HG03469 (cell line): Measurements from ENCODE around the gene PRR20C.
"Not testable (repeated sequence)": the region's sequence is repeated elsewhere in the genome, so short reads cannot be mapped to it uniquely, and the experiment has no call there.

Experiments used
- ATAC-seq: cut with Tn5 transposase; IDR thresholded peaks from one replicate; pipeline ENCODE4 v1.9.1; 2021; ENCODE audit warnings: mild to moderate bottlenecking, moderate library complexity, moderate number of reproducible peaks; ENCODE audit not compliant: unreplicated experiment

Gene PRR20C

DNA sequence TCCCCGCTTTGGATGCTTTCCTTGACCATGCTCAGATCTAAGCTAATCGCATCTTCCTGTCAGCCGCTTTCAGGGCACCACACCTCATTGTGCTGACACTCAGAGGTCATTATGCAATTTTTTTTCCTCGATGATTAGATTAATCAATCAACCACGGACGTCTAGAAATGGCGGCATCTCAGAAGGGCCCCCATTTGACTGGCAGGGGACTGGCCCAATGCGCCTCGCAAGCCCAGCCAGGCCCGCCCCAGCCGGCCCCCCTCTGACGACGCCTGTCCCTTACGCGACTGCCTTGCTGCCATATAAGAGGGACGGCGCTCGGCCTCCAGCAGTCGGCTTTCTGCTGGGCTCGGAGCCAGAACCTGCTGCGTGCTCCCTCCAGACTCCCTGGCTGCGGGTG is at the start of gene PRR20C:
TSS of gene PRR20C (plus strand) at position 301 of the 400 bp plus-strand sequence. CDS start 387 bp downstream, outside the sequence.
- not testable (repeated sequence) for ATAC-seq

DNA sequence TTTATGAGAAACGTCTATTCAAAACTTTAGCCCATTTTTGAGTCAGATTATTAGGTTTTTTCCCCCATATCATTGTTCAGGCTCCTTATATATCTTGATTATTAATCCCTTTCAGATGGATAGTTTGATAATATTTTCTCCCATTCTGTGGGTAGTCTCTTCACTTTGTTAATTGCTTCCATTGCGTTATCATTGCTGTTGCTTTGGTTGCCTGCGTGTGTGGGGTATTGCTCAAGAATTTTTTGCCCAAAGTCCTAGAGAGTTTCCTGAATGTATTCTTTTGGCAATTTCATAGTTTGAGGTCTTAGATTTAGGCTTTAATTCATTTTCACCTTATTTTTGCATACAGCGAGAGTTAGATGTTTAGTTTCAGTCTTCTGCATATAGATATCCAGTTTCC is 38.9 kb upstream of the PRR20C start:
- no peak for ATAC-seq

DNA sequence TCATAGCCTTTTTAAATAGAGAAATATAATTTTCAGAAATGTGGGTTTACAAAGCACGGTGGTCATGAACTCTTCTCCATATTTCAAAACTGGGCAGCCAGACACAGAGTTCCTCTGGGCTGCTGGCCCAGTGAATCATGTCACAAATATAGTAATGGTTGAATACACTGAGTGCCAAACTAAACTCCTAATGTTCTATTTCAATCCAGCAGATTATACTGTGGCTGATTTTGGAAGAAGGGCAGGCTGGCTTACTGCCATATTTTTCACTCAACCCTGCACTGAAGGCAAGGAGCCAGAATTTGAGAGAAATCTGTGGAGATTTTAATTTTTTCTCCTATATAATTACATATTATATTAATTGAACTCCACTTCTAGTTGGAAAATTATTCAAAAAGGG is 30.2 kb upstream of the PRR20C start:
- no peak for ATAC-seq

DNA sequence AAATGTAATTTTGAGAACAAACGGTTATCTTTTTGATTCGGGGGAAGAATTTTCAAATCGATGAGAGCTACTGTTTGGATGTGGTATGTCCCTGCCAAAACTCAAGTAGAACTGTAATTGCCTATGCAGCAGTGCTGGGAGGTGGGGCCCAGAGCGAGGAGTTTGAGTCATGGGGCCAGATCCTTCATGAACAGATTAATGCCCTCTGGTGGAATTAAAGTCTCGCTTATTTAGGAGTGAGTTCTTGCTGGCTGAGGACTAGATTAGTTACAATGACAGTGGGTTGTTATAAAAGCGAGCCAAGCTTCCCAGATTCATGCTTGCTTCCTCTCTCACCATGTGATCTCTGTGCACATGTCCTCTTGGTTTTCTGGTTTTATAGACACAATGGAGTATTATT is 25.0 kb upstream of the PRR20C start:
- no peak for ATAC-seq

DNA sequence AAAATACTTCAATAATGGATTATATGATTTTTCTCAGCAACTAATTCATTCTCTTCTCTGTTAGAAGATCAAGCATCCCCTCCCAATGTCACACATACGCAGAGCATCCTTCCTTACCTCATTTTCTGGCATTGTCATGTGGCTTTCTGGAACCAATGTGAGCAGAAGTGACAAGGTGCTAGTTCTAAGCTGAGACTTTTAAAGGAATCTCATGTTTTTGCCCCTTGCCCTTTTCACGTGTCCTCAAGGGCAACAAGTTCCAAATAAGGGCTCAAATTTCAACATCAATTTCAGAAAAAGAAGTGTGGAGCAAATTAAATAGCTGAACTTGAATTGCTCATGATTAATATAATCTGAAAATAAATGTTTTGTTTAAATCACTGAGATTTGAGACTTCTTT is 17.8 kb upstream of the PRR20C start:
- ATAC-seq, result no peak

DNA sequence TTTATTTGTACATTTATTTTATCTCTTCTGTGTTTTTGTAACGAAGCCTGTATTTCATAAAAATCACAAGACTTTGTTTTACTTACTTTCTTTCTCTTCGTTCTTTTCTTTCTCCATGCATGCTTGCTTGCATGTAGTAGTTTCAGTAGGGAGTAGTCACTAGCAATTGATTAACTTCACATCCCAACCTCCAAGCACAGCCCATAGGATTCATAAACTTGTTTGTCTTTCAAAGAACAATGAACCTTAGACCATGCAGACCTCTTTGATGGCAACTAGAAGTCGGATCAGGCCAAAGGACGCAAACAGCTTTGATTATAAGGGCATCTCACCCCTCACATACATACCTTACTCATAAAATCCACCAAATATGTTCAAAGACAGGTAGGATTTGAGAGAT is 16.3 kb upstream of the PRR20C start:
- no peak for ATAC-seq

DNA sequence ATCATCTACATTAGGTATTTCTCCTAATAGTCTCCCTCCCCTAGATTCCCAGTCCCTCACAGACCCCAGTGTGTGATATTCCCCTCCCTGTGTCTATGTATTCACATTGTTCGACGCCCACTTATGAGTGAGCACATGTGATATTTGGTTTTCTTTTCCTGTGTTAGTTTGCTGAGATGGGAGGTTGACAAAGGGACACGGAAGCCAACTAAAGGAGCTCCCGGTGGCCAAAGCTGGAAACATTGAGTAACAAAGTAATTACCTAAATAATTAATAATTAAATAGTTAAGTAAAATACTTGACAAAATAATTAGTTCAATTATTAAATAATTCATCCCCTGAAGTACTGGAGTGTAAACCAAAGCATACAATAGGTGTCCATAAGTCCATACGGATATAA is 14.9 kb upstream of the PRR20C start:
- ATAC-seq, result no peak

DNA sequence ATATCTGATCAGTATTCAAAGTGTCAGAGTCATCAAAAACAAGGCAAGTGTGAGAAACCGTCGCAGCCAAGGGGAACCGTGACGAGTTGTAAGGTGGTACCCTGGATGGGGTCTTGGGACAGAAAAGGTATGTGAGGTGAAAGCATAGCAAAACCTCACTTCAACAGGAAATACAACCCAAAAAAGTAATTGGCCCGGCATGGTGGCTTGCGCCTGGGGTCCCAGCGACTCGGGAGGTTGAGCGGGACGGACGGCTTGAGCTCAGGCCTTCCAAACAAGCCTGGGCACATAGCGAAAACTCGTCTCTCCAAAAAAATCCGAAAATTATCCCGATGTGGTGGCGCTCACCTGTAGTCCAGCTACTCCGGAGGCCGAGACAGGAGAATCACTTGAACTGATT is 14.1 kb upstream of the PRR20C start:
- not testable (repeated sequence) for ATAC-seq

DNA sequence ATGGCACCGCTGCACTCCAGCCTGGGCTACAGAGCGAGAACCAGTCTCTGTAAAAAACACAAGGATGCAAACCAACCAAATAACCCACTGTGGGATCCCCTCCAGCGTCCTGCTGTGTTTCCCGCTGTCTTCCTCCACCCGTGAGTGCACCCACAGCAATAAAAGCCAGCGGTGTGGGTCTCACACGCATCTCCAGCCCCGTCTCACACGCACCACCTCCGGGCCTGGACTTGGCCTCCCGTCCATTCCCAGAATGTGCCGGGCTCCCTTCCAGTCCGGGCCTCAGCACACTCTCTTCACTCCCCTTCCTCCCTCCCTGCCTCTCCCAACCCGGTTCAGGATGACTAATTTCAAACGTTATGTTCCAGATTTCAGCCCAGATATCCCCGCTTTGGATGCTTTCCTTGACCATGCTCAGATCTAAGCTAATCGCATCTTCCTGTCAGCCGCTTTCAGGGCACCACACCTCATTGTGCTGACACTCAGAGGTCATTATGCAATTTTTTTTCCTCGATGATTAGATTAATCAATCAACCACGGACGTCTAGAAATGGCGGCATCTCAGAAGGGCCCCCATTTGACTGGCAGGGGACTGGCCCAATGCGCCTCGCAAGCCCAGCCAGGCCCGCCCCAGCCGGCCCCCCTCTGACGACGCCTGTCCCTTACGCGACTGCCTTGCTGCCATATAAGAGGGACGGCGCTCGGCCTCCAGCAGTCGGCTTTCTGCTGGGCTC is 13.5 kb upstream of the PRR20C start, which contains the start of gene PRR20A:
TSS of gene PRR20A (plus strand) at position 684 of the 734 bp plus-strand sequence. CDS start 387 bp downstream, outside the sequence.
- not testable (repeated sequence) for ATAC-seq

DNA sequence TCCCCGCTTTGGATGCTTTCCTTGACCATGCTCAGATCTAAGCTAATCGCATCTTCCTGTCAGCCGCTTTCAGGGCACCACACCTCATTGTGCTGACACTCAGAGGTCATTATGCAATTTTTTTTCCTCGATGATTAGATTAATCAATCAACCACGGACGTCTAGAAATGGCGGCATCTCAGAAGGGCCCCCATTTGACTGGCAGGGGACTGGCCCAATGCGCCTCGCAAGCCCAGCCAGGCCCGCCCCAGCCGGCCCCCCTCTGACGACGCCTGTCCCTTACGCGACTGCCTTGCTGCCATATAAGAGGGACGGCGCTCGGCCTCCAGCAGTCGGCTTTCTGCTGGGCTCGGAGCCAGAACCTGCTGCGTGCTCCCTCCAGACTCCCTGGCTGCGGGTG is 6.7 kb upstream of the PRR20C start, which contains the start of gene PRR20B:
TSS of gene PRR20B (plus strand) at position 301 of the 400 bp plus-strand sequence. CDS start 387 bp downstream, outside the sequence.
- not testable (repeated sequence) for ATAC-seq

DNA sequence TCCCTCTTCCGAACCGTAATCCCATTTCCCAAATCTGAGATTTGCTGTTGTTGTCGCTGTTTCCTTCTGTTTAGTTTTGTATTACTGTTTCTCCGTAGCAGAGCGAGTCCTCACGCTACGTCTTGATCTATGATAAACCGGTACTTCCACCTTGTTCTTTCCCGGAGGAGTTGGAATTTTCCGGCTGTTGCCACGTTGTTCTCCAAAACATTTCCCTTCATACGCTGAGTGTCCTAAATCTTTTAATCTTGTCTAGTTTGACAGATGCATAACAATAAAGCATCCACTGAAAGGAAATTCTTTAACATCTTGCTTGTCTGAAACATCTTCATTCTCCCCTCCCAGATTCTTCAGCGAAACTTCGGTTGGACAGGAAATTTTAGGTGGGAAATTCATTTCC is 5.8 kb upstream of the PRR20C start:
- not testable (repeated sequence) for ATAC-seq

DNA sequence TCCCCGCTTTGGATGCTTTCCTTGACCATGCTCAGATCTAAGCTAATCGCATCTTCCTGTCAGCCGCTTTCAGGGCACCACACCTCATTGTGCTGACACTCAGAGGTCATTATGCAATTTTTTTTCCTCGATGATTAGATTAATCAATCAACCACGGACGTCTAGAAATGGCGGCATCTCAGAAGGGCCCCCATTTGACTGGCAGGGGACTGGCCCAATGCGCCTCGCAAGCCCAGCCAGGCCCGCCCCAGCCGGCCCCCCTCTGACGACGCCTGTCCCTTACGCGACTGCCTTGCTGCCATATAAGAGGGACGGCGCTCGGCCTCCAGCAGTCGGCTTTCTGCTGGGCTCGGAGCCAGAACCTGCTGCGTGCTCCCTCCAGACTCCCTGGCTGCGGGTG is 6.5 kb downstream of the PRR20C start, which contains the start of gene PRR20D:
TSS of gene PRR20D (plus strand) at position 301 of the 400 bp plus-strand sequence. CDS start 387 bp downstream, outside the sequence.
- ATAC-seq, result not testable (repeated sequence)

DNA sequence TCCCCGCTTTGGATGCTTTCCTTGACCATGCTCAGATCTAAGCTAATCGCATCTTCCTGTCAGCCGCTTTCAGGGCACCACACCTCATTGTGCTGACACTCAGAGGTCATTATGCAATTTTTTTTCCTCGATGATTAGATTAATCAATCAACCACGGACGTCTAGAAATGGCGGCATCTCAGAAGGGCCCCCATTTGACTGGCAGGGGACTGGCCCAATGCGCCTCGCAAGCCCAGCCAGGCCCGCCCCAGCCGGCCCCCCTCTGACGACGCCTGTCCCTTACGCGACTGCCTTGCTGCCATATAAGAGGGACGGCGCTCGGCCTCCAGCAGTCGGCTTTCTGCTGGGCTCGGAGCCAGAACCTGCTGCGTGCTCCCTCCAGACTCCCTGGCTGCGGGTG is 13.0 kb downstream of the PRR20C start, which contains the start of gene PRR20E:
TSS of gene PRR20E (plus strand) at position 301 of the 400 bp plus-strand sequence. CDS start 387 bp downstream, outside the sequence.
- ATAC-seq, result not testable (repeated sequence)

DNA sequence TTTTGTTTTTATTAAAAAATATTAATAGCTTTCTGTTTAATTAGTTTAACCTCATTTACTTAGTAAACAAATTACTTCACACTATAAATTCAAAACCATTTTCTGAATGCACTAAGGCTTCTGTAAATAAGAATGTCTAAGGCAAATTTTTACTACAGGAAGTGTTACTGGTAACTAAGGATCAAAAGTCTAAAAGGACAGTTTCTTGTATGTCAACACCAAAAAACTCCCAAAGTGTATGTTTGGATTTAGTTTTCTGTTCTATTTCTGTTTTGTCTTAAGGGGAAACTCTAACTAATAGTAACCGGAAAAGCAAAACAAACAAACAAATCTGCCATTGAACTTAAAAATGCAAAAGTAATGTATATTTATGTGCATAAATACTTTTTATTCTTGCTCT is 37.8 kb downstream of the PRR20C start:
- no peak for ATAC-seq
